Activated T-cell treated with anti-CD3 and anti-CD28 coated beads for 48 hours (primary cell): Measurements from ENCODE around the gene TTYH1.

Experiments
- DNase-seq: peaks from one replicate; pipeline ENCODE4 v3.0.0-alpha.2; 2020; ENCODE audit warnings: low read depth

The TTYH1 gene

DNA sequence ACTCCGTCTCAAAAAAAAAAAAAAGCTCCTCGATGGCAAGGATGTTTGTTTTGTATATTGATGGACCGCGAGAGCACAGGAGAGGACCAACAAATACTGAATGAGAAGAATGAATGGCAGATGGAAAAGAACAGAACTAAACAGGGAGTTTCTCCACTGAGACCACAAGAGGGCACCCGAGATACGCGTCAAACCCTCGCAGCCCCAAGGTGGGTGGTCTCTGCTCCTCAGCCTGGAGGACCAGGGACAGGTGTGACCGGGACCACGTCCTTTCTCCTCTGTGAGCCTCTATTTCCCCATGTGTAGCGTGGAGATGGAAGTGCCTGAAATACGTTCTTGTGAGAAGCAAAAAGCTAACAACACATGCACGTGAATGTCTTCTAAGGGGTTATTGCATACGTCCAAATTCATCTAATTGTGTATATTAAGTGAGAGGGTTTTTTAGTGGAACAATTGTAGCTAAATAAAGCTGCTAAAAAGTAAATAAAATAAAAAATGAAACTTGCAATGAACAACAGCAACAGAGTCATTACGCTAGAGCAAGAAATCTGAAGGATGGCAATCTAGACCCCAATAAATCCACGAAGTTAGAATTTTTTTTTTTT lies 66.2 kb downstream of the TTYH1 start:
- no peak for DNase-seq

DNA sequence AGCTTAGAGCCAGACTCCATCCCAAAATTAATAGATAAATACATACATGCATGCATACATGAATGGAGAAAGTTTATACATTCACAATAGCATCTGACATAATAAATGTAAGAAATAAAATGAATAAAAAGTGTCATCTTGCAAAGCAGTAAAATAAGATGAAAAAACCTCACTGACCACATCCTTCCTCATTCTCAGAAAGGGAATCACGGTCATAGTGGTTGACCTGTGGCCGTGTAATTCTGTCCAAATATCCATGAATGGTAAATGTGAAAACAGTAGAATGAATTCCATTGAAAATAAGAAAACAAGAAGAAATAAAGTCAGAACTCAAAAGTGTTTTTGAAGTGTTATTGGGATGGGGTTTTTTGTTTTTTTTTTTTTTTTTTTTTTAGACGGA lies 67.6 kb downstream of the TTYH1 start:
- no peak for DNase-seq

DNA sequence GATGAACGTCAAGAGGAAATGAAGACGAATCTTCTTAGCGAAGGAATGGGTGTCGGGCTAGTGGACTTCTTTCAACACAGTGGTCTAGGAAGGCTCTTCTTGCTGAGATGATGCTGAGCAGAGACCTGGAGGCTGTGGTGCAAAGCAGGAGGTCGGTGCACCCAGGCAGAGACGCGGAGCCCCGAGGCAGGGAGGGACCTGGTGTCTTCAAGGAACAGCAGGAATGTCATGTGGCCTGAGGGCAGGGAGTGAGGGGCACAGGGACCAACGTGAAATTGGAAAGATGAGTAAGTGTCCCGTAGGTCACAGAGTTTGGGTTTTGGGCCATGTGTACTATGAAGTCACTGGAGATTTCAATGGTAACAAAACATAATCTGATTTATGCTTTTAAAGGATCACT lies 69.2 kb downstream of the TTYH1 start:
- DNase-seq: no peak

DNA sequence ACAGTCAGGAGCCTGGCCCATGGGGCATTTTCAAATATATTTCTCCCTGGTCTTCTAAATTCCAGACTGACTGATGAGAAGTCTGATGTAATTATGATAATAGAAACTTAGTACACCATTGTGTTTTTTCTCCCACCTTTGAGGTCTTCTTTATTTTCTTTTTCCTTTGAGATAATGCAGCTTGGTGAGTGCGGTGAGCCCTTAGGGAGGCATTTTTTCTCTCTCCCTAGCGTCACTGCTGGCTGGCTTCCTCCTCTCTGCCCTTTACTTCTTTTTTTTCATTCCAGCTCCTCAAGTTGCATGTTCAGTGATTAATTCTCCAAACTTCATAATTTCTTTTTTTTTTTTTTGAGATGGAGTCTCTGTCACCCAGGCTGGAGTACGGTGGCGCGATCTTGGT lies 70.6 kb downstream of the TTYH1 start:
- DNase-seq: no peak
